Measurements from ENCODE around the gene ARHGDIB. TPM values are rescaled to one million over a fixed set of nuclear protein-coding genes. Genes with fewer than 3 reads are reported as not detected.

ARHGDIB gene
- total and polyA plus RNA-seq, 10 of the 15 experiments (the other 5 are each of a cell fraction or from before 2014, with no cell fraction given) = 796 to 2,849 (median 1,346) TPM

DNA sequence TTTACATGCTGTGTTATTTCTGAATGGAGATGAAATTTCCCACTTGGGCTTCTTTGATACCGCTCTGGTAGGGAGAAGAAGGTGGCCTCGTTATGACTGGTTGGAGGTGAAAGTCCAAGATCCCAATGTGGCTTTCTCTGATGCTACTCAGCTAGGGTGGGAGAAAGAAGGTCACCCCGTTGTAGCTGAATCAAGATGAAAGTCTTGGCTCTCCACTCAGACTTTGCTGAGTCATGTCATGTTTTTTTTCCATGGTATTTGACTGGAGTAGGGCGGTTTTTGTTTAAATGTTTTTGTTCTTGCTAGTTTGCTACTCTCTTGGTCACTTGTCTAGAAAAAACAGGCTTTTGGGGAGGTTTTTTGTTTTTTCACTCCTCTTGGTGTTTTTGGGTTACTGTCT is 9.1 kb upstream of the ARHGDIB start:
- Histone ChIP-seq H3K4me3 (no peak overlapping the region), H3K4me2 (ENCODE audit: control insufficient read depth, insufficient read depth) (no peak overlapping the region), H4K20me1 (ENCODE audit: control insufficient read depth, insufficient read depth) (no peaks in the 10 kb centered on the region), H3K4me1 (ENCODE audit: control insufficient read depth, insufficient read depth, low read length) (no peaks in the 10 kb centered on the region), H3K9me3 (replicated peaks; ENCODE audit: control insufficient read depth, insufficient read depth, low read length) (no peaks in the 10 kb centered on the region), H3K9ac (ENCODE audit: control insufficient read depth, insufficient read depth, low read length) (no peak overlapping the region), H3K27me3 (replicated peaks in 1 of 2; ENCODE audit: control insufficient read depth in 2 of 2, insufficient read depth in 2 of 2, low read length in 1 of 2) (no peaks in the 10 kb centered on the region), H2AFZ (ENCODE audit: control insufficient read depth, low read depth, low read length) (no peak overlapping the region), H3K79me2 (ENCODE audit: control insufficient read depth, insufficient read depth, low read length) (no peaks in the 10 kb centered on the region), H3K36me3 (ENCODE audit: control insufficient read depth in 2 of 2, insufficient read depth in 2 of 2, low read length in 1 of 2) (no peaks in the 10 kb centered on the region), H3K27ac (ENCODE audit: control insufficient read depth, insufficient read depth) (no peak overlapping the region)
- ChIA-PET RAD21 (ENCODE audit: unreplicated experiment) (no interaction called here), POLR2A (no interaction called here), CTCF (no interaction called here), SMC1A (ENCODE audit: uncharacterized antibody, unreplicated experiment) (no interaction called here)
- FAIRE-seq (no peak), ATAC-seq (no peak), DNase-seq (ENCODE audit: low read depth, low spot score) (no peak)
- no TSS peak for BruUV-seq (replicated peaks)
- 42% methylated on average over 4 of the region's 4 CpGs for WGBS (ENCODE audit: insufficient coverage, insufficient replicate concordance, low lambda C conversion rate, missing lambda C conversion rate)
- intact Hi-C loops (cut with micrococcal nuclease; ENCODE audit: unreplicated experiment) (no loop called here), in situ Hi-C loops (cut with MboI) (loop anchor here (25.0 kb wide), 1 partner anchor 583 kb away; no protein-coding TSS in a partner anchor)
- TF ChIP-seq EED (IDR thresholded peaks at IDR 0.05; ENCODE audit: low read depth) (no peak), CBX5 (IDR thresholded peaks at IDR 0.05; ENCODE audit: low read depth) (no peak), IKZF2 (IDR thresholded peaks at IDR 0.05) (no peak), IKZF1 (conservative IDR thresholded peaks at IDR 0.05) (no peak), RBBP5 (conservative IDR thresholded peaks at IDR 0.05) (no peak), ZNF384 (IDR thresholded peaks at IDR 0.05; ENCODE audit: borderline replicate concordance, low read depth, low read length) (no peak)
- TF ChIP-seq, protein P1, sequence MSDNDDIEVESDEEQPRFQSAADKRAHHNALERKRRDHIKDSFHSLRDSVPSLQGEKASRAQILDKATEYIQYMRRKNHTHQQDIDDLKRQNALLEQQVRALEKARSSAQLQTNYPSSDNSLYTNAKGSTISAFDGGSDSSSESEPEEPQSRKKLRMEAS (IDR thresholded peaks at IDR 0.05; ENCODE audit: low read depth, low read length) = no peak

DNA sequence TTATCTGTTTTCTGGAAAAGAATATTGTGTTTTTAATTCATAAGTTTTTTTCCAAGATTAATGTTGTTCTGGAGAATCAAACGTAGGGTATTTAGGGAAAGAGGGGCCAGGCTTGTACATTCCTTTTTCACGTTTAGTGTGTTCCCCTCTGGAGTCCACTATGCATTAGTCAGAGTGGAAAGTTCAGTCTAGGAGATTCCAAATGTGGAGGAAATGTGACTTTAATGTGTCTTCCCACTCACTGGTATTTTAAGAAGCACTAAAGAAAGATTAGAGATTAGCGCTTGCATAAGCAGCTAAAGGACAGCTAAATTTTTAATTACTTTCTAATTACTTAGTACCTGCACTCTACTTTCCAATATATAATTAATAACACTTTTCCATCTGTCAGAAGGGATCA is 7.1 kb upstream of the ARHGDIB start:
- RAD21 ChIA-PET (ENCODE audit: unreplicated experiment) = no interaction called here

More for the DNA sequence above, 7.1 kb upstream of the ARHGDIB start:
- no peak overlapping the region for H2AFZ ChIP-seq (ENCODE audit: control insufficient read depth, low read depth, low read length)
- intact Hi-C loops (cut with micrococcal nuclease; ENCODE audit: unreplicated experiment) (no loop called here), in situ Hi-C loops (cut with MboI) (loop anchor here (25.0 kb wide), 1 partner anchor 581 kb away; no protein-coding TSS in a partner anchor)
- TF ChIP-seq, protein P2, sequence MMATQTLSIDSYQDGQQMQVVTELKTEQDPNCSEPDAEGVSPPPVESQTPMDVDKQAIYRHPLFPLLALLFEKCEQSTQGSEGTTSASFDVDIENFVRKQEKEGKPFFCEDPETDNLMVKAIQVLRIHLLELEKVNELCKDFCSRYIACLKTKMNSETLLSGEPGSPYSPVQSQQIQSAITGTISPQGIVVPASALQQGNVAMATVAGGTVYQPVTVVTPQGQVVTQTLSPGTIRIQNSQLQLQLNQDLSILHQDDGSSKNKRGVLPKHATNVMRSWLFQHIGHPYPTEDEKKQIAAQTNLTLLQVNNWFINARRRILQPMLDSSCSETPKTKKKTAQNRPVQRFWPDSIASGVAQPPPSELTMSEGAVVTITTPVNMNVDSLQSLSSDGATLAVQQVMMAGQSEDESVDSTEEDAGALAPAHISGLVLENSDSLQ (IDR thresholded peaks at IDR 0.05) = no peak
- no peak for TF ChIP-seq NRF1 (conservative IDR thresholded peaks at IDR 0.05; ENCODE audit: low read depth, low read length)
- no peak overlapping the region for H3K9ac ChIP-seq (ENCODE audit: control insufficient read depth, insufficient read depth, low read length)
- H3K27ac ChIP-seq (ENCODE audit: control insufficient read depth, insufficient read depth) = no peak overlapping the region
- no peak for DNase-seq (ENCODE audit: low read depth, low spot score)
- ChIA-PET CTCF (interaction anchor here (0.6 to 1.2 kb wide), 5 partner anchors 9 to 123 kb away, joined by 3 to 6 read pairs (median 3); partner anchors contain the start of gene ERP27), SMC1A (ENCODE audit: uncharacterized antibody, unreplicated experiment) (interaction anchor here (0.7 to 1.9 kb wide), 8 partner anchors 9 to 133 kb away, joined by 3 to 8 read pairs (median 4); no protein-coding TSS in a partner anchor), POLR2A (interaction anchor here (1.3 to 1.8 kb wide), 2 partner anchors 9 to 12 kb away, joined by 3 to 7 read pairs; no protein-coding TSS in a partner anchor)
- FAIRE-seq = no peak
- H3K4me1 ChIP-seq (ENCODE audit: control insufficient read depth, insufficient read depth, low read length) = no peaks in the 10 kb centered on the region
- H3K4me3 ChIP-seq = no peak overlapping the region
- no peaks in the 10 kb centered on the region for H3K9me3 ChIP-seq (replicated peaks; ENCODE audit: control insufficient read depth, insufficient read depth, low read length)
- no peaks in the 10 kb centered on the region for H3K79me2 ChIP-seq (ENCODE audit: control insufficient read depth, insufficient read depth, low read length)
- H4K20me1 ChIP-seq (ENCODE audit: control insufficient read depth, insufficient read depth) = no peaks in the 10 kb centered on the region
- 84% methylated on average over 3 of the region's 3 CpGs for WGBS (ENCODE audit: insufficient coverage, insufficient replicate concordance, low lambda C conversion rate, missing lambda C conversion rate)
- no peaks in the 10 kb centered on the region for H3K27me3 ChIP-seq (replicated peaks in 1 of 2; ENCODE audit: control insufficient read depth in 2 of 2, insufficient read depth in 2 of 2, low read length in 1 of 2)
- H3K4me2 ChIP-seq (ENCODE audit: control insufficient read depth, insufficient read depth) = no peak overlapping the region
- no peak for ATAC-seq
- H3K36me3 ChIP-seq (ENCODE audit: control insufficient read depth in 2 of 2, insufficient read depth in 2 of 2, low read length in 1 of 2) = no peaks in the 10 kb centered on the region
- BruUV-seq (replicated peaks) = no TSS peak

Measured in GM12878 (cell line).